HG03457 (cell line): Measurements from ENCODE around the gene MRTFA.
"Not testable (repeated sequence)": the region's sequence is repeated elsewhere in the genome, so short reads cannot be mapped to it uniquely, and the experiment has no call there.

Experiments
- ATAC-seq: cut with Tn5 transposase; IDR thresholded peaks from one replicate; pipeline ENCODE4 v1.9.1; 2021; ENCODE audit warnings: moderate number of reproducible peaks; ENCODE audit not compliant: unreplicated experiment

Gene MRTFA

GRCh38 chr22:40598712-40599111 is 37.8 kb downstream of the MRTFA start:
- ATAC-seq, result not testable (repeated sequence)

DNA sequence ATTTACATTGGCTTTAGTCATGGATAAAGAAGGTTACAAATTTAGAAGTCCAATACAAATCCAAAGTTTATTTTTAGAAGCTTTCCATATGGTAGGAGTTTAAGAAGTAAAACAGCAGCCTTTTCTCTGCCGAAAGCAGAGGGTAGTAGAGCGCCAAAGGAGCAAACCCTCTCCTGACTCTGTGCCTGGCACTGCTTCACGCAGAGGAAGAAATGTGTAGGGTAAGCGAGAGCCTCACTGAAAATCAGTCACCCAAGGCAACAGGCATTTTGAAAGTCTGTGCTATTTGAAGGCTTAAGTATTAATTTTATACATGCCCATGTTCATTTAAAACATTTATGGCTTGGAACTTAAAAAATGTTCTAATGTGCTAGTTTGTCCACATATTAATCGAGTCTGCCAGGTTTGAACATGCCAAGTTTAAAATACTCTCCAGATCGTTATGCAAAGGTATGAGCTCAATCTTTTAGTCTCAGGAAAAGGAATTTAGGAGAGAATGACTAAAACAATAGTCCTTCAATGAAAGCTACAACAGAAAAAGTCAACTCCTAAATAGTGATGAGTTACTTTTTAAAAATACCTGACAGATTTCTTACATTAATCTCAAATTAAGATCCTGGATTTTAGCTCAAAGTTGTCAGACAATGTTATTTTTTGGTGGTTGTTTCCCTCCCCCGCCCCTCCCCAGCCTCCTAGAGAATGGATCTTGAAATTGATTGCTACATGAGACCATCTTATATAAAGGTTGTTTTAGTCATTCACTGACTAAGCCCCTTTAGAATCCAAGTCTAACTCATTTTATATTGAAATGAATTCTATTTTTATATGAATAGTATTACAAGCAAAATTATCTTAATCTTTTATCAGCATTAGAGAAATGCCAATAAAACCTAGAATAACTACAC is 38.7 kb downstream of the MRTFA start:
- no peak for ATAC-seq

DNA sequence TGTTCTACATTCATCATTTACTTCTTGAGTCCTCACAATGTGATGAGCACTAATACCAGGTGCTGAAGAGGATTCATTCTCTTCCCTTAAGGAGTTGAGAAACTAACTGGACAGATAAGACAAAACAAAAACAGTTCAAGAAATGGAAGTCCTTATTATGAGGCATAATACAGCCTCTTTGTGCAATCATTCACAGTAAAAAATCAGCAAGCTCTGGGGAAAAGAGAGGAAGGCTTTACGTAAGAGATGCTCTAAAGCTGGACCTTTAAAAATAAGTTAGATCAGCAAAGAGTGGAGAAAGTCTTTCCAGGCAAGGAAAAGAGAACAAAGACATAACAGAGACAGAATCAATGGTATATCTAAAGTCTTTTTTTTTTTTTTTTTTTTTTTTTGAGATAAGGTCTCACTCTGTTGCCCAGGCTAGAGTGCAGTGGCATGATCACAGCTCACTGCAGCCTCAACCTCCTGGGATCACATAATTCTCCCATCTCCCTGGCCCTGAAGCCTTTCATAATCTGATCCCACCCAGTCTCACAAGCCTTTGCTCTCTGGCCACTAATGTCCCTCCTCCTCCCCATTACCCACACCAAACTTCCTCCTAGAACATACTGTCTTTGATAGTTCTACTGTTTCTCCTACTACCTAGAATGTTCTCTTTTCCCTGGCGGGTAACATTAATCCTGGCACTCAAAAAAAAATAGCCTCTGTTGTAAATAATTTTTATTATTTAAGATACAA is 40.9 kb downstream of the MRTFA start:
- no peak for ATAC-seq

DNA sequence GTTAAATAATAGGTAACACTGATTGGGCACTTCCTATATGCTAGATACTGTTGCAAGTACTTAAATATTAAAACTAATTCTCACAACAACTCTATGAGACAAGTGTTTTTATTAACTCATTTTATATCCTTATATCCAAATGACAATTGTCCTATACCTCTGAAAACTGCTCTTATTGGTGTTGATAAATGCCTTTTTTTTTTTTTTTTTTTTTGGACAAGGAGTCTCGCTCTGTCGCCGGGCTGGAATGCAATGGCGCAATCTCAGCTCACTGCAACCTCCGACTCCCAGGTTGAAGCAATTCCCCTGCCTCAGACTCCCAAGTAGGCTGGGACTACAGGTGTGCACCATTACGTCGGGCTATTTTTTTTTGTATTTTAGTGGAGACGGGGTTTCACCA is 41.6 kb downstream of the MRTFA start:
- no peak for ATAC-seq

DNA sequence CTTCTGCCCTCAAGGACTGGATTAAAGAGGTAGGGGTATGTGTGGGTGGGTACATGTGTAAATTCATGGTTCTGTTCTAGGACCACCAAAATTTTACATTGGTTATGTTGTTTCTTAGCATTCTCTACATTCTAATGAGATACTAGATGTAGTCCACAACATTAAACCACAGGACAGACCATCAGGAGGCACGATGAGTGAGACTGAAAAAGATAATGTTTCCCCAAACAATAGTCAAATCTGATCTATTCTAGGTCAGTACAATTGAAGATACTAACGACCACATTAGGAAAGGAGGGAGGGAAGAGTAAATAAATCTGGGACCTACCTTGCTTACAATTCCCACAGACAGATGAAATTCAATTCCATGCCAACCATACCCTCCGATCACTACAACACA is 42.2 kb downstream of the MRTFA start:
- ATAC-seq, result no peak

- ATAC-seq, result no peak
These were observed 42.9 kb downstream of the MRTFA start for GRCh38 chr22:40593460-40594273.

DNA sequence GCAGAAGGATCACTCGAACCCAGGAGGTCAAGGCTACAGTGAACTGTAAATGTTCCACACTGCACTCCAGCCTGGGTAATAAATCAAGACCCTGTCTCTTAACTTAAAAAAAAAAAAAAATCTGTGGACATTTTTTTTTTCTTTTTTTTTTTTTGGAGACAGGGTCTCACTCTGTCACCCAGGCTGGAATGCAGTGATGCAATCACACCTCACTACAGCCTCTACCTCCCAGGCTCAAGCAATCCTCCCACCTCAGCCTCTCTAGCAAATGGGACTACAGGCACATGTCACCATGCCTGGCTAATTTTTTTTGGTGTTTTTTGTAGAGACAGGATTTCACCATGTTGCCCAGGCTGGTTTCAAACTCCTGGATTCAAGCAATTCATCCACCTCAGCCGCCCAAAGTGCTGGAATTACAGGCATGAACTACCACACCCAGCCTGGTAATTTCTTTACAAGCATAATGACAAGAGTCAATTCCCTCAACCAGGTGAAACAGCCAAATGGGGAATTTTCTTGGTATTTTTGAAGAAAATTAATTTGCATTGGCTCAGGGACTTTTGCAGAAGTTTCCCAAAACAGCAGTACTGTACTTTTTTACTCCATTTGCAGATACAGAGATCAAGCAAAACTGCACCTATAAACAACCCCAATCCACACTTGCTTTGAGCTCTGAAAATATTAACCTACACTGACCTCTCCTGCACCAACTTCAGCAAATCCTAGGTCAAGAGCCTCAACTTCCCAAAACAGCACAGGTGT is 44.0 kb downstream of the MRTFA start:
- ATAC-seq, result no peak

DNA sequence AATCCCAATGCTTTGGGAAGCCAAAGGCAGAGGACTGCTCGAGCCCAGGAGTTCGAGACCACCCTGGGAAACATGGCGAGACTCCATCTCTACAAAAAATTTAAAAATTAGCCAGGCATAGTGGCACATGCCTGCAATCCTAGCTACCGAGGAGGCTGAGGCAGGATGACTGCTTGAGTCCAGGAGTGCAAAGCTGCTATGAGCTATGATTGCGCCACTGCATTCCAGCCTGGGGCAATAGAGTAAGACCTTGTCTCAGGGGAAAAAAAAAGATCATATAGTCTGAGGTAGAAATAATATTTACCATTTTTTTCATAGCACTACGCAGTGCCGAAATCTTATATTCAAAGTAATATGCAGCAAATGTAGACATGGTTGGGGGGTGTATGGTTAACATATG is 47.8 kb downstream of the MRTFA start:
- no peak for ATAC-seq

DNA sequence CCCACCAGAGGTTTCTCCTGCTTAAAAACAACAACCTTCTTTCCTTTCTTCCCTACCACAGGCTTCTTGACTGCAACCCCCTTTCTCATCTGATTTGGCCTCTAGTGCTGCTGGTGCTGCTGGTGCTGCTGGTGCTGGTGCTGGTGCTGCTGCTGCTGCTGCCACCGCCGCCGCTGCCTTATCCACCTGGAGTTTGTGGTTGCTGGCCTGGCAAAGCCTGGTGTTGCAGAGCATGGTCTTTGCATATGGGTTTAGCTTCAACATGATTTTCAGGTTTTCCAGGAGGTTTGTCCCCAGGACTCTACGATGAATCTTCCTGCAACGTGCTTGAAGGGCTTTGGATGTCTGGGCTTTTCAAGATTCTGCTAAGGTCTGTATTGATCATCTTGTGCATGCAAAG is 49.7 kb downstream of the MRTFA start:
- no peak for ATAC-seq

GRCh38 chr22:40585310-40585751 is 51.2 kb downstream of the MRTFA start:
- ATAC-seq, result no peak

- ATAC-seq, result not testable (repeated sequence)
These were observed 51.8 kb downstream of the MRTFA start for GRCh38 chr22:40584766-40585165.

GRCh38 chr22:40583053-40583741 is 53.3 kb downstream of the MRTFA start:
- ATAC-seq, result no peak

GRCh38 chr22:40582063-40582462 is 54.5 kb downstream of the MRTFA start:
- no peak for ATAC-seq

DNA sequence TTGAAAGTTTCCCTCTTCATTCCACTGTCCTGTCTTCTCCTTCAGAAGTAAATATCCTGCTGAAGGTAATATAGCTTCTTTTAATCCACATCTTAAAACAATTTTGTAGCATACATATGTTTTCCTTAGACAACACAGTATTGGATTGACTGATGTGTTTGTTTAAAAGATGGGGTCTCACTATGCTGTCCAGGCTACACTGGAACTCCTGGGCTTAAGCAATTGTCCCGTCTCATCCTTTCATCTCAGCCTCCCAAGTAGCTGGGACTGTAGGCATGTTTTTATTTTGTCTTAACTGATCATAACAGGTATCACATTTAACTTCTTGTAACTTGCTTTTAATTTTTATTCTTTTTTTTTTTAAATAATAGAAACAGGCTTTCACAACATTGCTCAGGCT is 55.9 kb downstream of the MRTFA start:
- no peak for ATAC-seq

GRCh38 chr22:40578171-40578570 is 58.3 kb downstream of the MRTFA start:
- ATAC-seq, result no peak

DNA sequence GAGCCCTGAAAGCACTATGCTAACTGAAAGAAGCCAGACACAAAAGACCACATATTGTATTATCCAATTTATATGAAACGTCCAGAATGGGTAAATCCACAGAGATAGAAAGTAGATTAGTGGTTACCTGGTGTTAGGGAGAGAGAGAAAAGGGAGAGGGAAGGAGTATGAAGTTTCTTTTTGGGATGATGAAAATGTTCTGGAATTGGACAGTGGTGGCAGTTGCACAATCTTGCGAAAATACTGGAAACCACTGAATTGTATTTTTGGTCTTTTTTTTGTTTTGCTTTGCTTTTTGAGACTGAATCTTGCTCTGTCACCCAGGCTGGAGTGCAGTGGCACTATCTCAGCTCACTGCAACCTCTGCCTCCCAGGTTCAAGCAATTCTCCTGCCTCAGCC is 63.5 kb downstream of the MRTFA start:
- no peak for ATAC-seq

GRCh38 chr22:40571887-40572286 is 64.6 kb downstream of the MRTFA start:
- ATAC-seq, result no peak

- no peak for ATAC-seq
These were observed 68.7 kb downstream of the MRTFA start for GRCh38 chr22:40567626-40568328.

- ATAC-seq, result no peak
These were observed 69.4 kb downstream of the MRTFA start for GRCh38 chr22:40567106-40567505.
